Epithelial cell of proximal tubule (primary cell): Measurements from ENCODE around the gene ARHGEF39. TPM values are rescaled to one million over a fixed set of nuclear protein-coding genes. Genes with fewer than 3 reads are reported as not detected.

Experiments used
- DNase-seq: peaks from one replicate; pipeline ENCODE4 v3.0.0-alpha.2; 2011; ENCODE audit warnings: low read depth
- H3K4me3 ChIP-seq: 2 replicates; pipeline ENCODE4 v1.5.1; 2011; ENCODE audit warnings: low read depth, mild to moderate bottlenecking, low read length
- CTCF ChIP-seq: conservative IDR thresholded peaks from 2 replicates; pipeline ENCODE4 v1.5.1; 2012; ENCODE audit warnings: low read depth, mild to moderate bottlenecking, low read length
- total RNA-seq: library from RNA; depleted of rRNA; stranded (reverse); fragments of >200 nt; gene quantifications from 2 replicates; pipeline ENCODE4 v1.2.3, GENCODE V29; 2015

ARHGEF39 gene
- 11.9 and 17.5 TPM in 2 replicates for total RNA-seq

- DNase-seq = no peak
- TF ChIP-seq CTCF = peak; percentile 32
- H3K4me3 ChIP-seq = peak within 1 kb of the TSS; percentile 71
These were observed at the start of gene ARHGEF39 for GRCh38 chr9:35664531-35665470. Gene ARHGEF39 (minus strand): TSS chr9:35665195. CDS start chr9:35665169, 26 bp downstream.

- TF ChIP-seq CTCF = no peak
- no peak for DNase-seq
- H3K4me3 ChIP-seq = no peak overlapping the region
These were observed 49.1 kb upstream of the ARHGEF39 start for GRCh38 chr9:35714123-35714522.

- no peak for DNase-seq
- H3K4me3 ChIP-seq = no peak overlapping the region
- no peak for TF ChIP-seq CTCF
These were observed 48.6 kb upstream of the ARHGEF39 start for GRCh38 chr9:35713578-35713977.

GRCh38 chr9:35712762-35713400 lies 47.9 kb upstream of the ARHGEF39 start:
- no peak overlapping the region for H3K4me3 ChIP-seq
- no peak for DNase-seq
- no peak for TF ChIP-seq CTCF

- H3K4me3 ChIP-seq = no peak overlapping the region
- DNase-seq = no peak
- TF ChIP-seq CTCF = no peak
These were observed 46.8 kb upstream of the ARHGEF39 start for GRCh38 chr9:35711501-35712428.

GRCh38 chr9:35710818-35711500 lies 46.0 kb upstream of the ARHGEF39 start:
- no peak for DNase-seq
- no peak for TF ChIP-seq CTCF
- no peak overlapping the region for H3K4me3 ChIP-seq
